Activated effector memory CD4-positive, alpha-beta T cell treated with anti-CD3 and anti-CD28 coated beads, Interleukin-2, amount 50 U/mL, for 16 hours (primary cell): ENCODE data around the gene PHPT1.
"Not testable (repeated sequence)": the region's sequence is repeated elsewhere in the genome, so short reads cannot be mapped to it uniquely, and the experiment has no call there.

Source experiments
- DNase-seq: peaks from one replicate; pipeline ENCODE4 v3.0.0-alpha.2; 2020

Gene PHPT1

DNA sequence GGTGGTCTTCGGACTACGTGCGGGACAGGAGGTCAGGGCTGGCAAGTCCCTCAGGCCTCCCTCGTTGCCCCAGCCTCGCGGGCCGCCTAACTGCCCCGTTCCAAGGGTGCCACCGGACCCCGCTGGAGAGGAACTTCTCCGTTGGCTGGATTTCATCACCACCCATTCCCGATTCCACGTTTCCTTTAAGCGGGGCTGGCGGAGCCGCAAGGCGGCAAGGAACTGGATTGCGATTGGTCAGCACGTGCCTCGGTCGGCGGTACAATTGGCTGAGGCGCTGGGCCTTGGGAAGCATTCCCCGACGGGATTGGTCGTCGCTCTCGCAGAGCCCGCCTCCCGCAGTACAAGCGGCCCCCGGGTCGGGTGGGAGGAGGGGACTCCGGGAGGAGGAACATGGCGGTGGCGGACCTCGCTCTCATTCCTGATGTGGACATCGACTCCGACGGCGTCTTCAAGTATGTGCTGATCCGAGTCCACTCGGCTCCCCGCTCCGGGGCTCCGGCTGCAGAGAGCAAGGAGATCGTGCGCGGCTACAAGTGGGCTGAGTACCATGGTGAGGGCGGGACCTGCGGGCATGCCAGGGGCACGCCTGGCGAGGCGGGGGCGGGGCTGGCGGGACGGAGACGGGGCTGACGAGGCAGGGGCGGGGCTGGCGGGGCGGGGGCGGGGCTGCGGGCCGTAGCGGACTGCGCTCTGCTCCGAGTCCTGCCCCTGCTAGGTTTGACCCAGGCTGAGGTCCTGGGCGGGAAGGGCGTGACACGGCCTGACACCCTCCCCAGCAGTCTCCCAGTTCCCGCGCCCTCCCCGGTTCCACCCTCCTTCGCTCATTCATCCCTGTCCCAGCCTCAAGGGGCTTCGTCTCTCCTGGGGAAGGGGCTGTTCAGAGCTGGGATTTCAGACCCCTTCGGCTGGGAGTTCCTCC lies at the start of gene PHPT1:
TSS of gene PHPT1 (plus strand) at position 372 of the 922 bp plus-strand sequence. CDS start at position 394, 22 bp downstream.
- peak; percentile 99 for DNase-seq

DNA sequence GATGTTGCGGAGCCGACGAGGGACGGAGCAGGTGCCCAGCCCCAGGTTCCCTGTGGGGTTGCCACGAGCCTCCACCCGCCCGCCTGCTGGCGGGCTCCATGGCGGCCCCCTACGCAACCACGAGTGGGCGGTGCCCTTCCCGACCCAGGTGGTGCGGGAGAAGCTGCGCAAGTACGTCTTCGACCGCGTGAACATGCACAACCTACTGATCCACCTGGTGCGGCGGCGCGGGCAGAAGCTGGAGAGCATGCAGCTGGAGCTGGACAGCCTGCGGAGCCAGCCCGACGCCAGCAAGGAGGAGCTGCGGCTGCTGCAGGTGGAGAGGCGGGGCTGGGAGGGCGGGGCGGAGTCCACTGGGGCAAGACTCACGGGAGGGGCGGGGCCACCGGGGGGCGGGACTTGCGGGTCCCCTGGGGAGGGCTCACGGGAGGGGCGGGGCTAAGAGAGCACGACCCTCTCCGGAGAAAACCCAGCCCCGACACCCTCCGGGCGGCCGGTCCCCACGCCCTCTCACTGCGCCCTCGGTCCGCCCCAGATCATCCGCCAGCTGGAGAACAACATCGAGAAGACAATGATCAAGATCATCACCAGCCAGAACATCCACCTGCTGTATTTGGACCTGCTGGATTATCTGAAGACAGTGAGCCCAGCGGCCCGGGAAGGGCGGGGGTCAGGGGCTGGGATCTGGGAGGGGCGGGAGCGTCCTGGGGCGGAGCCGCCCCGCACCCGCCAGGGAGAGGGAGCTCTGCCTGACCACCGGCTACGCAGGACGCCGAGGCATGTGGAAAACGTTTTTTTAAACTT lies 49.2 kb upstream of the PHPT1 start:
- DNase-seq: peak; percentile 94

- DNase-seq: no peak
These were observed 46.9 kb upstream of the PHPT1 start for GRCh38 chr9:136802321-136802720.

DNA sequence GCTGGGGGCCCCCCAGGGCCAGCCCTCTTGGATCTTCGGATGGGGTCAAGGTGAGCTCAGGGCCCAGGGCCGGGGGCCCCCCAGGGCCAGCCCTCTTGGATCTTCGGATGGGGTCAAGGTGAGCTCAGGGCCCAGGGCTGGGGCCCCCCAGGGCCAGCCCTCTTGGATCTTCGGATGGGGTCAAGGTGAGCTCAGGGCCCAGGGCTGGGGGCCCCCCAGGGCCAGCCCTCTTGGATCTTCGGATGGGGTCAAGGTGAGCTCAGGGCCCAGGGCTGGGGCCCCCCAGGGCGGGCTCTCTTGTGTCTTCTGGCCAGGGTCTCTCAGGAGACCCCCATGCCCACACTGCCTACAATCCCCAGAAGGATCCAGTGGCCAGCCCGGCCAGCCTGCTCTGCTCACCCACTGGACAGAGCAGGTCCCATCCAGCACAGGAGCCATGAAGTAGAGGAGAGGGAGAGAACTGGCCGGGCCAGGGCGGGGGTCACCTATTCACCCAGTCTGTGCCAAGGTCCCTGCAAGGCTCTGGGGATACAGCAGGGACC lies 46.1 kb upstream of the PHPT1 start:
- DNase-seq: not testable (repeated sequence)

DNA sequence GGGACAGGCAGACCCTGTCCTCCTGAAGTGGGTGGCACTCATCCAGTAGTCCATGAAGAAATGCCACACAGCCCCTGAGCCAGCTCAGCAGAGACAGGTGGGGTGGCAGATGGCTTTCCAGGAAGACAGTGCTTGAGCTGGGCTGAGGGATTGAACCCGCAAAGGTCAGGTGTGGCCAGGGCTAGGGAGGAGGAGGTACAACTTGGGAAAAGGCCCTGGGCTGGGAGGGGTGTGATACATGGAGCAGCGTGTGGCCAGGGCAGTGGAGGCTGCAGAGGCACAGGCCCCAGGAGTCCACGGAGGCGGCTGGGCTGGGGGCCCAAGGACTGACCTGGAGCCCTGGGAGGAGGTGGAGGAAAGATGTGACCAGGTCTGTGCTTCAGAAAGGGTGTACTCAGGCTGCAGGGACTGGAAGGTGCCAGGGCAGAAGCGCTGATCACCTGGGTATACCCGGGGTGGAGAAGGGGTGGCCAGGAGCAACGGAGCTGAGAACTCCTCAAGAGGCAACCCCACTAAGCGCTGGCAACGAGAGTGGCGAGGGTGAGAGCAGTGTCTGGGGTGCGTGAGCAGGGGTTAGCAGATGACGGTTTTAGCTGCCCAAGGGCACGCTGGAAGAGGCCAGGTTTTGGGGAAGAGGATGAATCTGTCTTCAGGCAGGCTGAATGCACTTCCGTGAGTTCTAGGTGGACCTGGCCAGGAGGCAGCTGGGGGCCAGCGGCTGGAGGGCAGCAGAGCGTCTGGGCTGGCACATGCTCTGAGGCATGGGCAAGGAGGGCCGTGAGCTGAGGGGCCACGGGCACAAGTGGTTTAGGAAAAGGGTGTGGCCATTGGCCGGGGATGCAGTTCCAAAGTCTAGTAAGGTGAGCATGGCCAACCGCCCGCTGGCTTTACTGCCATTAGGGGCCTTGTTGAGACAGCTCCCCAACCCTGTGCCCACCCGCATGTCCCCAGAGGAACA lies 45.4 kb upstream of the PHPT1 start:
- DNase-seq: no peak

GRCh38 chr9:136804509-136805206 lies 44.6 kb upstream of the PHPT1 start:
- DNase-seq: no peak

DNA sequence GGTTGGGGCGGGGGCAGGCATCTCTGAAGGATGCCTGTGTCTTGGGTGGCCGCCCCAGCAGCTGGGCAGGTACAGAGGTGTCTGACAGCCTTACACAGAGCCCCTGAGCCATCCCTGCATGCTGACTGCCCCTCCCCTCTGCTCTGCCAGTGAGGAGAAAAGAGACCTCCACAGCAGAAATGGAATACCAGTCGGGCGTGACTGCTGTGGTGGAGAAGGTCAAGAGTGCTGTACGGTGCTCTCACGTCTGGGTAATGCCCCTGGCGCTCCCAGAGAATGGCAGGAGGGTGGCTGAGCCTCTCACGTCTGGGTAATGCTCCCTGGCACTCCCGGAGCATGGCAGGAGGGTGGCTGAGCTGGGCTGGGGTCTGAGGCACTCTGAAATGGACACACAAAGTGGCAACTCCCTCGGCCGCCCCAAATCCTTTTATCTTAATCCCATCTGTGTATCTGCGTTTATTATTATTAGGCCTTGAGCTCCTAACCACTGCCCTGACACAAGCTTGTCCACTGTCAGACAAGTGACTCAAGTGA lies 43.9 kb upstream of the PHPT1 start:
- no peak for DNase-seq

- DNase-seq: no peak
These were observed 43.1 kb upstream of the PHPT1 start for GRCh38 chr9:136806067-136806466.

- no peak for DNase-seq
These were observed 42.5 kb upstream of the PHPT1 start for GRCh38 chr9:136806631-136807201.

DNA sequence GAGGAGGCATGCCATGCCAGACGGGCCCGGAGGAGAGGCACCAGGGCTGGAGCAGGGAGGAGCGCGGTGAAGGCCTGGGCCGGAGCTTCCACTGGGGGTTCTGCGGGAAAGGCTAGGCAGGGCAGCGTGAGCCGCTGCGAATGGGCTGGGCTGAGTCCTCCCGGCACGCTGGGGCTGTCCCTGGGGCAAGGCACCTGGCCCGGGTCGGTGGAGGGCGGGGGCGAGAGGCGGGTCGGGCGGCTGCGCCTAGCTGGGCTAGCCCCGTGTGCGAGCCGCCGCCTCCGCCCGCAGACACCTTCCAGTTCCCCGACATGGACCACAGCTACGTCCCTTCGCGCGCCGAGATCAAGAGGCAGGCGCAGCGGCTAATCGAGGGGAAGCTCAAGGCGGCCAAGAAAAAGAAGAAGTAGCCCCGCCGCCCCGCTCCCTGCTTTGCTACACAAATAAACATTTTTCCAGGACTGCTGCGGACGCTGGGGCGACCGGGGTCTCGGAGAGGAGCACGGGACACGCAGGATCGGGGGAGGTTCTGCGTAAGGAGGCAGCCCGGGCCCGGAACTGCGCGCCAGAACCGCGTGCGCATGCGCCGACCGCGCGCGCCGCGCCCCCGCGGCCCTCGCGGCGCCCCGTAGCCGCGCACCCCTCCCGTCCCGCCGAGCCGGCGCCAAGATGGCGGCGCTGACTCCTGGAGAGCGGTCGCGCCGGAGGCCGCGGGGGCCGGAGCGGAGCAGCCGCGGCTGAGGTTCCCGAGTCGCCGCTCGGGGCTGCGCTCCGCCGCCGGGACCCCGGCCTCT lies 41.7 kb upstream of the PHPT1 start, which contains the start of gene RABL6:
TSS of gene RABL6 (plus strand) at position 668 of the 794 bp plus-strand sequence. CDS start 249 bp downstream, outside the sequence.
- DNase-seq: peak; percentile 94

GRCh38 chr9:136808075-136808805 lies 41.0 kb upstream of the PHPT1 start:
- DNase-seq: peak; percentile 84

- no peak for DNase-seq
These were observed 40.4 kb upstream of the PHPT1 start for GRCh38 chr9:136808806-136809158.

- DNase-seq: no peak
These were observed 34.3 kb upstream of the PHPT1 start for GRCh38 chr9:136814725-136815421.

GRCh38 chr9:136815422-136815782 lies 33.8 kb upstream of the PHPT1 start:
- DNase-seq: no peak

DNA sequence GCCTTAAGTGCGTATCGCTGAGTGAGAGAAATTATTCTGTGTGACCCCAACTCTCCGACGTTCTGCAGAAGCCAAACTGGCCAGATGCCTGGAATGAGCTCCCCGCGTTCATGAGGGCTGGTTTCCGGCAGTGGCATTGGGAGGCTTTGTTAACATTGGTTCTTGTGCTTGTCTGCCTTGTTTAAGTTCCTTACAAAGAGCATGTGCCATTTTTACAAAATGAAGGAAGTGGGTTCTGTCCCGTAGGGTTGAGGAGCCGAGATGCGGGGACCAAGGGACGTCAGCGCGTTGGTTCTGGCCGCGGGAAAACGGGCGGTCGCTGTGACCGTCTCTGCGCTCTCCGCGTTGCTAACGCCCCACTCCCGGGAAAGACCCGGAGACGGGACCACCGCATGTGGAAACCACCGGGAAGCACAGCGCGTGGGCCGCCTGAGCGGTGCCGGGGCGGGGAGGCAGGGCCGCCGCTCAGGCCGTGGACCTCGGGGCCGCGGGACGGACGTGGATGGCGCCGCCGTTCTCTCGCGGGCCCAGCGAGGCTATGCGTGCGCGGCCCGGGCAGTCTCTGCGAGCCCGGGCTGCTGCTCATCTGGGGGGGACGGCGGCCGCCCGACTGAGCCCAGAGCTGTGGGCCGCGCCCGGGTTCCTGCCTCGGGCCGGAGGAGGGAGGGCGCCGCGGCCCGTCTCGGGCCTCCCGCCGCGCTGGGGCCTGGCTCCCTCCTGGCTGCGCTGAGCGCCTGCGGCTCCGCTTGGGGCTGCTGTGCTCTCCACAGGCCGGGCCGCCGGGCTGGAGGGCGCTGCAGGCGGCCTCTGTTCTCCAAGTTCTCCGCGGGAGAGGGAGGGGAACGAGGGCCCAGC lies 28.0 kb upstream of the PHPT1 start:
- no peak for DNase-seq

DNA sequence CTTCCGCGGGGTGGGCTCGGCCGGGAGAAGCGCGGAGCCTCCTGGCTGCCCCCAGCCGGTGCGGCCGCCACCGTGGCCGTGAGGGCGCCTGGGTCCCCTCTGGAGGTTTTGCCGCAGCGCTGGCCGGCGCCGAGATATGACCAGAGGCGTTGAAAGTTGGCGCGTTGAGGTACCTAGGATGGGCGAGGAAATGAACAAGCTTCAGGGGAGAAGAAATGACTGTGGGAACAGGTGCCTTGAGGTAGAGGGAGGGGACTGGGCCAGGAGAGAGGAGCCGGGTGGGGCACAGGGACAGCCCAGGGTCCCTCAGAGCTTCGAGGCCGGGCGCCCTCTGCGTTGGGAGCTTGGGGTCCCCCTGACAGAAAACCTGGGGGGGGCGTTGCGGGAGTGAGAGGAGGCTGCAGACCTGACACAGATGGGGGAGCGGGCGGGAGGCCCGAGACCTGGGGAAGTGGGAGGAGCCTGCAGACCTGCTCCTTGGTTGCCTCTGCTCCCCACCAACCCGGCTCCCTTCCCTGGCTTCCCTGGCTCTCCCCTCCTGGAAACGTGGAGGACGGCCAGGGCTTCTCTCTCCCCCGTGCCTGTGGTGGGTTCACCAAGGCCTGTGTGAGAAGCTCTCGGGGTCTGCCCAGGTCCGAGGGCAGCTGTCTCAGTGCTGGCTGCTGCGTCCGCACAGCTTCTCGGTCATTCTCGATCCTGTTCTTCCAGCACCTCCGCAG lies 27.2 kb upstream of the PHPT1 start:
- no peak for DNase-seq
